A673 (cell line): Measurements from ENCODE around the gene HOXA6.

Source experiments
- CTCF ChIP-seq: fragments of 300-800, 200-600 bp; sonication (generic); conservative IDR thresholded peaks from 2 replicates; pipeline ENCODE4 v1.5.1; 2017; ENCODE audit warnings: low read depth, mild to moderate bottlenecking, antibody characterized with exemption, low read length, moderate library complexity, mixed read lengths
- EZH2 ChIP-seq: fragments of 200-600 bp; sonication (generic); IDR thresholded peaks from 2 replicates; pipeline ENCODE4 v1.6.1; 2017; ENCODE audit warnings: borderline replicate concordance, low read depth, mild to moderate bottlenecking, mixed read lengths, antibody characterized with exemption, low read length; ENCODE audit not compliant: poor library complexity, severe bottlenecking

DNA sequence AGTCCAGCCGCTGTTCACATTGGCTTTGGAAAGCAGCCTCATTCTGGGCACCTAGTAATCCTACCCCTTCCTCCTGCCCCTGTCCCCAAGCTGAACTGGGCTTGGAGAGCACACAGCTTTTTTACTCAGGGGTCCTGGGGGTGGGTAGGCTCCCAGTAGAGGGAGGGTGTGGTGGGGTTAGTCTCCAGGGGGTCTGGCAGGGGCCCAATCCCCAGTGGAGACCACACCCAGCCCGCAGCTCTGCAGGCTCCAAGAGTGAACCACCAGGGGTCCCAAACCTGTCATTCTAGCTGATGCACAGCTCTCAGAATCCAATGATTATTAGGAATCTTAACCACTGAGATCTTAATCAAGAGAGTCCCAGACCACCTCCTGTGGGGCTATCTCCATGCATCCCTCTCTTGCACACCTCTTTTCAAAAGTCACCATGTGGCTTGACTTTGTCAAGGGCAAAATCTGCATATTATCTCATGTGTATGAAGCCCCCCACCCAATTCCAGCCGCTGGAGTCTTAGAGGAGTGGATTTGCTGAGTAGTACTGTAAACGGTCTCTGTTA is 34.8 kb upstream of the HOXA6 start:
- no peak for TF ChIP-seq CTCF
- TF ChIP-seq EZH2, result no peak
